ENCODE measurements around the gene MYO15A. TPM values are rescaled to one million over a fixed set of nuclear protein-coding genes. Genes with fewer than 3 reads are reported as not detected.
A peak's percentile ranks its signal among the peaks of the same experiment; 100 is the strongest.

MYO15A gene
- total RNA-seq, 1 donor = 0.45 TPM

DNA sequence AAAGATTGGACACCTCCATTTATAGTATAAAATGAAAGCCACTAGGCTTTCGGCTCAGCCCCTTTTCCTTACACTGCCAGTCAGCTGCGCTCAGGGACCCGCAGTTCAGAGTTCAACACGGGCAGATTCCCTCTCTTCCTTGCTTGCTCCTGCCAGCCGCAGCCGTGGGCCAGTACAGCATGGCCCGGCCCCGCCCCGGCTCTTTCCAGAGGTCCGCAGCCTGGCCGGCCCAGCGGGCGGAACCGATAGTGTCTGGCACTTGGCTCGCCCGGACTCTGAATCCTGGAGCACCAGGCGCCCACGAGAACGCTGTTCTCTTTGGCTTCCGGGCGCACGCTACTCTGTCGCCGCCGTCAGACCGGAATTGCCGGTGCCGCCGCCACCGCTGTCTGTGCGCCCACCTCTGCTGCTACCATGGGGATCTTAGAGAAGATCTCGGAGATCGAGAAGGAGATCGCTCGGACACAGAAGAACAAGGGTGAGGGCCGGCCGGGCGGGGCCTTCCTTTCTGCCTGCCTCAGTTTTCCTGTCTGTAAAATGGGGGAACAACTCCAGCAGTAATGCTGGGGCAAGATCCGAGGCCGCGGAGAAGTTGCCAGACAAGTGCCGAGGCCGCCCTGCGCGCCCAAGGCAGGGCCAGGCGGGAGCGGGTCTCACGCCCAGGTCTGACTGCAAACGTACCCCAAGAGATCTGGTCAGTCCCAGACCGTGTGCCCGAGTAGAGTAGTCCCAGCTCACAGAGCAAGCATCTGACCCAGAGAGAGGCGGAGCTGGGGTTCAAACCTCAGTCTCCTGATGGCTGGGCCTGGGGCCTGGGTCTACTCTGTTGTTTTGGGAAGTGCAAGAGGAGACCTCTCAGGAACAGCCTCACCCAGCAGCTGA lies 20.7 kb upstream of the MYO15A start, which contains the start of gene DRG2:
DRG2 (plus strand) TSS at position 339 of the 882 bp plus-strand sequence; CDS start at position 415, 76 bp downstream.
- DNase-seq (ENCODE audit: low read depth) = peak; percentile 93
- TF ChIP-seq, protein P1, sequence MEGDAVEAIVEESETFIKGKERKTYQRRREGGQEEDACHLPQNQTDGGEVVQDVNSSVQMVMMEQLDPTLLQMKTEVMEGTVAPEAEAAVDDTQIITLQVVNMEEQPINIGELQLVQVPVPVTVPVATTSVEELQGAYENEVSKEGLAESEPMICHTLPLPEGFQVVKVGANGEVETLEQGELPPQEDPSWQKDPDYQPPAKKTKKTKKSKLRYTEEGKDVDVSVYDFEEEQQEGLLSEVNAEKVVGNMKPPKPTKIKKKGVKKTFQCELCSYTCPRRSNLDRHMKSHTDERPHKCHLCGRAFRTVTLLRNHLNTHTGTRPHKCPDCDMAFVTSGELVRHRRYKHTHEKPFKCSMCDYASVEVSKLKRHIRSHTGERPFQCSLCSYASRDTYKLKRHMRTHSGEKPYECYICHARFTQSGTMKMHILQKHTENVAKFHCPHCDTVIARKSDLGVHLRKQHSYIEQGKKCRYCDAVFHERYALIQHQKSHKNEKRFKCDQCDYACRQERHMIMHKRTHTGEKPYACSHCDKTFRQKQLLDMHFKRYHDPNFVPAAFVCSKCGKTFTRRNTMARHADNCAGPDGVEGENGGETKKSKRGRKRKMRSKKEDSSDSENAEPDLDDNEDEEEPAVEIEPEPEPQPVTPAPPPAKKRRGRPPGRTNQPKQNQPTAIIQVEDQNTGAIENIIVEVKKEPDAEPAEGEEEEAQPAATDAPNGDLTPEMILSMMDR (IDR thresholded peaks at IDR 0.05; ENCODE audit: insufficient read depth, low read length) = no peak
- H3K4me3 ChIP-seq (ENCODE audit: low read depth, low read length) = peak within 1 kb of the TSS; percentile 99

DNA sequence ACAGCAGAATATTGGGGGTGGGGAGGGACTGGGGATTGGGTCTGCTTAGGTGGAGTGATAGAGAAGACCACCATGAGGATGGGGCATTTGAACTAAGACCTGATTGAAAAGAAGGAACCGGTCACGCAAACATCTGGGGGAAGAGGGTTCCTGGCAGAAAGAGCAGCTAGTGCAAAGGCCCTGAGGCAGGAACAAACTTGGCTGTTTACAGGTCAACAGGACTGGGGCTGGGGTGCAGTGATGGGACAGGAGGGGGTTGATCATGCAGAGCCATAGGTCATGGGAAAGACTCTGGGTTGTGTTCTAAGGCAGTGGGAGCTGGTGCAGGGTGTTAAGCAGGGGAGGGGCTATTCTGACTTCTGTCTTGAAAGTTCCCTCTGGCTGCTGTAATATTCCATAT lies 18.9 kb upstream of the MYO15A start:
- H3K4me3 ChIP-seq (ENCODE audit: low read depth, low read length) = no peak overlapping the region
- TF ChIP-seq, protein P1 (IDR thresholded peaks at IDR 0.05; ENCODE audit: insufficient read depth, low read length) = no peak
- no peak for DNase-seq (ENCODE audit: low read depth)

DNA sequence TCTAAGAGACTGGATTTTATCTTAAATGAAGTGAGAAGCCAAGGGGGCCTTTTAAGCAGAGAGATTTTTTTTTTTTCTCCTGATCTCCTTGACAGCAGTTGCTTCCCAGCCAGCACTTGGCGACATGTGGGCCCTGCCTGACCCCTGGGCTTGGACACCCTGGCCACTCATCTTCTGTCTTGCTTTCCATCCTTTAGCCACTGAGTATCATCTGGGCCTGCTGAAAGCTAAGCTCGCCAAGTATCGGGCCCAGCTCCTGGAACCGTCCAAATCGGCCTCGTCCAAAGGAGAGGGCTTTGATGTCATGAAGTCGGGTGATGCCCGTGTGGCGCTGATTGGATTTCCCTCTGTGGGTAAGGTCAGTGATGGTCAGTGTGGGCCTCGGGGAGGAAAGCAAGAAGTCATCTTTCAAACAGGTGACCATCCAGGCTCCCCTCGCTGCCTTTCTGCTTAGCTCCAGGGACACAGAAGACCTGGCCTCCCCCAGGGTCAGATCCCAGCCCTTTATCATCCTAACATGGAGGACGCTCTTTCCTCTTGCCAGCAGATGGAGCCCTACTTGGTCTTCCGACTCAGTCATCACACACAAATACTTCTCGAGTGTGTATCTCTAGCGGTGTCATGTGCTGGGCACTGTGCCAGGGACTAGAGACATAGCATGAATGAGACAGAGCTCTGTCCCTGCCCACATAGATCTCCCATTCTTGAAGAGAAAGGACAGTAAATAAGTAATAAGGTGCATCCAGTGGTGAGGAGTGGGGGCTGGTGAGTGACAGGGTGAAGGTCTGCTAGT lies 14.7 kb upstream of the MYO15A start:
- H3K4me3 ChIP-seq (ENCODE audit: low read depth, low read length) = no peak overlapping the region
- TF ChIP-seq, protein P1 (IDR thresholded peaks at IDR 0.05; ENCODE audit: insufficient read depth, low read length) = peak; percentile 30
- peak; percentile 59 for DNase-seq (ENCODE audit: low read depth)

DNA sequence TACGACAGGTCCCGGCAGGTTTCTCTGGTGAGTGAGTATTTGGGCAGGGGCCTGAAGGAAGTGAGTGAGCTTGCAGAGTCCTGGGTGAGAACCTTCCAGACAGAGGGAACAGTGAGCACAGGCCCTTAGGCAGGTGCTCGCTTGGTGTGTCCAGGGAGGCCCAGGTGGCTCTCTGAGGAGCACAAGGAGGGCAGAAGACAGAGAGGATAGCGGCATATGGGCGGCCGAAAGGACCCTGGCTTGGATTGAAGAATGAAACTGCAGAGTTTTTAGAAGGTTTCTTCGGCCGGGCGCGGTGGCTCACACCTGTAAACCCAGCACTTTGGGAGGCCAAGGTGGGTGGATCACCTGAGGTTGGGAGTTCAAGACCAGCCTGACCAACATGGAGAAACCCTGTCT lies 14.1 kb upstream of the MYO15A start:
- DNase-seq (ENCODE audit: low read depth) = no peak
- no peak overlapping the region for H3K4me3 ChIP-seq (ENCODE audit: low read depth, low read length)
- TF ChIP-seq, protein P1 (IDR thresholded peaks at IDR 0.05; ENCODE audit: insufficient read depth, low read length) = no peak

DNA sequence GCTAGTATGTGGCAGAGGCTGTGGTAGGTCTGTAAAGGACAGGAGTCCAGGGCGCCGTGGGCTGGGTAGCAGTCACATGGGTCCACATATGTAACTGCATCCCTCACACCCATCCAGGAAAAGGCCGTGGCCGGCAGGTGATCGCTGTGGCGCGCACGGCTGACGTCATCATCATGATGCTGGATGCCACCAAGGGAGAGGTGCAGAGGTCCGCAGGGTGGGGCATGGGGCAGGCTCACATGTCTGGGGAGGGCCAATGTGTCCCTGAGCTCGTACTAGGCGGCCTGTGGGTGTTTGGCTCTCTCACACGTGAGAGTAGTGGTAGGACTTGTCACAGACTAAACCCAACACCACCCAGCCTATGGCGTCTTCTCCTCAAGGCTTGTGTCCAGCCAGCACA lies 9.0 kb upstream of the MYO15A start:
- no peak overlapping the region for H3K4me3 ChIP-seq (ENCODE audit: low read depth, low read length)
- no peak for DNase-seq (ENCODE audit: low read depth)
- TF ChIP-seq, protein P1 (IDR thresholded peaks at IDR 0.05; ENCODE audit: insufficient read depth, low read length) = no peak

DNA sequence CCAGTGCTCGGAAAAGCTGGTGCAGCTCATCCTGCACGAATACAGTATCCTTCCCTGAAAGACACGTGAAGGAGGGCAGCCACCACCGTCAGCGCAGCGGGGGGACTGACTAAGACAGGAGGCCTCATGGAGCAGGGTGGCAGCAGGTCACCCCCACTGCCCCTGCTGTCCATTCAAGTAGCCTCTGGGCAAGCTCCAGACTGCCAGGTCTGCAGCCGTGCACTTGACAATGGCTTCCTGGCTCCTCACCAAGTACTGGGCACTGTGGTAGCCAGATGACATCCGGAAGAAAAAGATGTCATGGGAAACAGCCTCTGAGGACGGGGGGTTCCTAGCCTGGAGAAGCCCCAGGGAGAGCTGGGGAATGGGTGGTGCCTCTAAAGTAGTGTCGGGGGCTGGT lies 7.9 kb upstream of the MYO15A start:
- H3K4me3 ChIP-seq (ENCODE audit: low read depth, low read length) = no peak overlapping the region
- TF ChIP-seq, protein P1 (IDR thresholded peaks at IDR 0.05; ENCODE audit: insufficient read depth, low read length) = no peak
- DNase-seq (ENCODE audit: low read depth) = no peak
